T-helper 2 cell (primary cell): ENCODE data around the gene NUDT8.
"Not testable (repeated sequence)": the region's sequence is repeated elsewhere in the genome, so short reads cannot be mapped to it uniquely, and the experiment has no call there.

Source experiments
- DNase-seq, 5 experiments: peaks; one replicate each; pipeline versions ENCODE4 v3.0.0 to v3.0.0-alpha.2; 2012 to 2022

Gene NUDT8

DNA sequence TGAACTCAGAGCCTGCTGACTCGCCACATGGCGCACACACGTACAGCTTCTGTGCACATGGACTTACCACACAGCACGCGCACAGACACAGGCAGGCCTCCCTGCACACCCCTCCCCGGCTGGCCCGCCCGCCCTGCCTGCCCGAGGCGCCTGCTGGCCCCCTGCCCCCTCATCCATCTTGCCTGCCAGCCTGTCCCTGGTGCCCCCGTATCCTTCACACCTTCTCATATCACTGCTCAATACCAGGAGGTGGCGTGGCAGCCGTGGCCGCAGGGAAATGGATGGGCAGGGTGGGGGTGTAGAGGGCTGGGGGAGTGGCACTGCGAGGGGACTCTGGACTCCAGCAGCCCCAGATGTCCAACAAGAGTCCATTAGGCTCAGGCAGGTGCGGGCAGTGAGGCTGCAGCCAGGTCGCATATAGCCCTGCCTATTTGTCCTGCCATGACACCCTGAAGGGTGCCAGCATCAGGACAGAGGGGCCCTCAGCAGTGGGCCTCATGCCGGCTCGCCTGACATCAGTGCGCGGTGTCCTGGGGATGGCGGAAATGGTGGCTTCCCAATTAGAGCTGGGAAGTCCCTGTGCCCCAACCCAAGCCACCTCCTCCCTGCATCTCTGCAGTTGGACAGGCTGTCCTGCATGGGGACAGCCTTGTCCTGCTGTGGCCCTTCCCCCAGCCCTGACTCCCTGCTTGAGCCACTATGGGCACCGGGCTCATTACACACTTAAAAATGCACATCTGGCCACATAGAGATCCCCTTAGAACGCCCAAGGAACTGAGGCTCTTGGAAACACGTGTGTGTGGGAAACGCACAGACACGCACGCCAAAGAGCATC is 11.8 kb upstream of the NUDT8 start:
- DNase-seq: no peak

DNA sequence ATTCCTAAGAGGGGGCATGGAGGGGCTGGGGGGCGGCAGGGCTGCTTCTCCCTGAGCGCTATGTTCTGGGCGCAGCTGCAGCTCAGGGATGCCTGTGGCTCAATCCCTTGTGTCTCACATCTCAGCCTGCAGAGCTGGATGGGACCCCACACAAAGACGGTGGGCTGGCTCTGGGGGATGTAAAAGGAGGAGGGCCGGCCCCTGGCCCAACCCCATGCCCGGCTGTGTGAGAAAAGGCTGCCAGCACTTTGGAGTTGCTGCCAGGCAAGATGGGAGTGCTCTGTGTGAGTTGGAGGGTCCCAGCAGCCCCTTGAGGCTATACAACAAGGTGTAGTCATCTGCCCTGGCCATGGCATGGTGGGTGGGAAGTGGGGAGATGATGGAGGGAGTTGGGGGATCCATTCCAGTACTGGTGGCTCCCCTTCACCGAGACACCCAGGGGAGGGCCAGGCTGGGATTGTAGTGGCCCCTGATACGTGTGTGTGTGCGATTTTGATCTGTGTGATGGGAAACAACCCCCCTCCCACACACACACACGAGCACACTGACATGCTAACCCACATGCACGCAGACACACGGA is 11.1 kb upstream of the NUDT8 start:
- no peak for DNase-seq

DNA sequence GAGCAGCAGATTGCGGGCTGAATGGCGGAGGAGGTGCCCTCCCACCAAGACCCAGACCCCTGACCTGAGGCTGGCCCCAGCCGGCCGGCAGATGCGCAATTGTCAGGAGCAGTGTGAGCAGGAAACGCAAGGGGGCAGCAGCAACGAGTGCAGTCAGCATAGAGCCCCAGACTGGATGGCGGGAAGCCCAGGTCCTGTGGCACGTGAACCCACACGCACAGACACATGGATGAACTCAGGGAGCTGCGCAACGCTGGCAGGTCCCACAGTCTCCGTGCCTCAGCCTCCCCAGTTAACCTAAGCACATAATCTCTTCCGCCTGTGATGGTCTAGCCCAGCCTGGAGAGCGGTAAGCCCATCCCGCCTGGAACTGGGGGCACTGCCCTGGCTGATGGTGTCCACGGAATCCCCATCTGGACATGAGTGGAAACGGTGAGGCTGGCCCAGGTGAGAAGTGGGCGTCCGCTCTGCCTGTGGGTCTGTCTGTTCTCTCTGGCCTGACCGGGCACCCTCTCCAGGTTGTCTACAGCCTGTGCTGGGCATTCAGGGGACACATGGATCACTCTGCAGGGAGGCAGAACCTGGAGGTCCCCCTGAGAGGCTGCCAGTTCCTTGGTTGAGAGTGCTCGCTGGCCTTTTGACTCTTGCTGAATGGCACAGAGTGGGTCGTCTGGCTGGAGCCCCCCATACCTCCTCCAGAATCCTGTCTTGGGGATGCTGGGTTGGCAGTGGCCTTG is 10.5 kb upstream of the NUDT8 start:
- DNase-seq: peak in 4 of 5 experiments; percentile 18 to 73 (median 50)

DNA sequence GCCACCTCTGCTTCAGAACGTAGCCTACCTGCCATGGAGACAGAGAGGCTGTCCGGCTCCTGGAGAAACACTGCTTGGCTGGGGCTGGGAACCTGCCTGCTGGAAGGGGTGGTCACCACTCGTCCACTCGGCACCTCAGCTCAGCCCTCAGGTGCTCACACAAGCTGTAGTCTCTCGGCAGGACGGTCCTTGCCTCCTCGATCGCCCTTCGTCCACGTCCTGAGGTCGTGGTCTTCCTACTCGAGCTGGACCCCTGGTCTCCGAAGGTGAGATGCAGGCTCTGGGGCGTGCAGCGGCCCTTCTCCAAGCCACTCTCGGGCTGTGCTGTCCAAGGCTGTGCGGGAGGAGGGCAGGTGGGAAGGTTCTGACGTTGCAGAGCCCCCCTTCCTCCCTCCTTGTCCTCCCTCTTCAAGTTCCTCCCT is 9.7 kb upstream of the NUDT8 start, which contains the start of gene TBX10:
TSS of gene TBX10 (minus strand) at position 326 of the 422 bp plus-strand sequence. CDS start at position 35, 291 bp downstream.
- DNase-seq: no peak

DNA sequence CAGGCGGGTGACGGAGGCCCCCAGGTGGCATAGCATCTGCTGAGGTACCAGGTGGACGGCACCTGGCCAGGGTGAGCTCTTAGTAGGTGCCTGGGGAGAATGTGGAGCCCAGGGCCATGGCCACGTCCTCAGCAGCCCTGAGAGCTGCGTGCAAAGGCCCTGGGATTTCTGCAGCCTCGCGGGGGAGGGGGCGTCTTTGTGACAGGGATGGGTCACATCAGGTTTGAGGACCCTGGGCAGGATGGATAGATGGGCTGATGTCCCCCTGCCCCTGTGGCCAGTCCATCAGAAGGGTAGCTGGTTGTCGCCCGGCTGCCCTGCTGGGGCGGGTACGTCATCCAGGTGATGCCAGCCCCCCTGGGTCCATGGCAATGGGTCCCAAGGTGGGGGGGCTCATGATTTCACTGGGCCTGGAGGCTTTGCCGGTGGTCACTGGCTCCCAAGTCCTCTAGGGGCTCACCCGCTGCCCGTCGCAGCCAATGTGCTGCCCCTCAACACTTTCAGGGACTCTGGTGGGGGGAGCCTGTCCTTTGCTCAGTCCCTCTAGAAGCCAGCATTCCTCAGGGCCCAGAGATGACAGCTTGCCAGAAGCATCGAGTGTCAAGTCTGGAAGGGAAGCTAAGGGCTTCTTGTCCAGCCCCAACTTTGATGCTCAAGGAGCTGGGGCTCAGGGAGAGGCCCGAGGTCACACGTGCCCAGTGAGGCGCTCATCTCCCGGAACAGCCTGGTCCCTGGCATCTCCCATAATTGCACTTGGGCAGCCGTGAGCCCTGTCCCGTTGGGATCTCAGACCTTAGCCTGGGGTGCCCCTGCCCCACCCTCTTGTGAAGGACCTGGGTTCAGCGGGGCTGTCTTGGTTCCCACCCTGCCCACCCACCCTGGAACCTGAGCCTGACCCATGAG is 9.0 kb upstream of the NUDT8 start:
- DNase-seq: no peak

DNA sequence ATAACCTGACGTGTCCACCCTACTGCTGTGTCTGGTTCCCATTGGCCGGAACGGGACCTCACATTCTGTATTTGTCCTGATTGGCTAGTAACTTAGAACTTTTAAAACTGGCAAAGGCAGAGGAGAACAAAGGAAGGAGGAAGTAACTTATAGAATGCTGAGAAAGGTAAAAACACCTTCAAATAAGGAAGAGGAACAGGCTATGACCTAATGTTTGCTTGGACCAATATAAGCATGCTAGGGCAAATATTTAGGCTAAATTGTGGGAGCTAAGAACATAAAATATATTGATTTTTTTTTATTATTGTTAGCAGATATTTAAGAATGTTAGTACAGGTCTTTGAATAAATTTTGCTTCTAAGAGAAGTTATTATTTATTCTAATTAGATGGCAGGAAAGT is 7.7 kb upstream of the NUDT8 start:
- DNase-seq: not testable (repeated sequence)

DNA sequence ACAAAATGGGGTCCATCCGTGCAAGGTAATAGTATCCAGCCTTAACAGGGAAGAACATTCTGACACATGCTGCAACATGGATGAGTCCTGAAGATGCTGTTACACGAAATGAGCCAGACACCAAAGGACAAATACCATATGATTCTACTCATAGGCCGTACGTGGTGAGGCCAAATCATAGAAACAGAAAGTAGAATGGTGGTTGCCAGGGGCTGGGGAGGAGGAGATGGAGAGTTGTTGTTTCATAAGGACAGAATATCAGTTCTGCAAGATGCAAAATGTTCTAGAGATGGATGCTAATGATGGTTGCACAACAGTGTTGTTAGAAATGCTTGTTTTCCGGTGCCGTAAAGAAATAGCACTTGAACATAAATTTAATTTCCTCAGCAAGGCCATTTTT is 7.2 kb upstream of the NUDT8 start:
- no peak for DNase-seq

DNA sequence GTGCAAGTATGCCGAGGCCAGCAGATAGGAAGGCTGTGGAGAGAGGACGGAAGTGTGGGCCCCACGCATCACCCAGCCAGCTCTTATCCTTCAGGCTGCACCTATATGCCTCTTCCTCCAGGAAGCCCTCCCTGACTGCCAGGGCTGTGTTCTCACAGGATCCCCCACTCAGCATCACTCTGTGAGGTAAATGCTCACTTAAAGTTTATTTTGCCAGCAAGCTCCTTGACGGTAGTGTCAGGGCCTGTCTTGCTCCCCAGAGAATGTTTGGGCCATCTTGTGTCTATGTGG is 5.4 kb upstream of the NUDT8 start:
- DNase-seq: no peak

DNA sequence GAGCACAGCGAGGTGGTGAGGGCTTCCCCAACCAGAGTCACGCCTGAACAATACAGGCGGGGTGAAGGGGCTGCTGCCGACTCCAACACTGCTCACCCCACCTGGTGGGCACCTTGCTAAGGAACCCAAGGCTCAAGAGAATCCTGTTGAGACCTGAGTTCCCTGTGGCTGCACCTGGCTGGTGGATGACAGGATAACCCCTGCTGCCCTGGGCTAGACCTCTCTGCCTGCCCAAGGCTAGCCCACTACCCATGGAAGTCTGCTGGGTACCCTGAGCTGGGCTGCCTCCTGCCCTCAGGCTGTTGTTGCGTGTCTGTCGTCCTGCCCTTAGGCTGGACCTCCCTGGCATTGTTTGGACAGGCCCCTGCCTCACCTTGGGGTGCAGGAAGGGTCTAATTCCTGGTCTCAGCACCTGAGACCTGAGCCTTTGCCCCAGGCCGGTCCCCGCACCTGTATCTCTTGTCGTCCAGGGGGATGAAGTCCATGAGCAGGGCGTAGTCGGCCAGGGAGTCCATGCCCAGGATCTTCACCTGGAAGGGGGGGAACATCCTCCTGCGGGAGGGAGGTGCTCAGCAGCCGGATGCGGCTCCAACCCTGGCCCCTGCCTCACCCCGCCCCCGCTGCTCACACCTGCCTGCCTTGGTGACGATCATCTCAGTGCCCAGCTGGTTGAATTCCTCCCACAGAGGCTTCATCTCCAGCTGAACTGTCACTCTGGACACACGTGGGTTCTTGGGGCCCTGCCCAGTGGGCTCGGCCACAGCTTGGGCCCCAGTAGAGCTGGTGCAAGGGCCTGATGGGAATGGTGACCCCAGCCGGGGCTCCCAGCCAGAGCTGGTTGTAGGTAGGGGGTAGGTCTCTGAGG is 4.9 kb upstream of the NUDT8 start:
- no peak for DNase-seq

DNA sequence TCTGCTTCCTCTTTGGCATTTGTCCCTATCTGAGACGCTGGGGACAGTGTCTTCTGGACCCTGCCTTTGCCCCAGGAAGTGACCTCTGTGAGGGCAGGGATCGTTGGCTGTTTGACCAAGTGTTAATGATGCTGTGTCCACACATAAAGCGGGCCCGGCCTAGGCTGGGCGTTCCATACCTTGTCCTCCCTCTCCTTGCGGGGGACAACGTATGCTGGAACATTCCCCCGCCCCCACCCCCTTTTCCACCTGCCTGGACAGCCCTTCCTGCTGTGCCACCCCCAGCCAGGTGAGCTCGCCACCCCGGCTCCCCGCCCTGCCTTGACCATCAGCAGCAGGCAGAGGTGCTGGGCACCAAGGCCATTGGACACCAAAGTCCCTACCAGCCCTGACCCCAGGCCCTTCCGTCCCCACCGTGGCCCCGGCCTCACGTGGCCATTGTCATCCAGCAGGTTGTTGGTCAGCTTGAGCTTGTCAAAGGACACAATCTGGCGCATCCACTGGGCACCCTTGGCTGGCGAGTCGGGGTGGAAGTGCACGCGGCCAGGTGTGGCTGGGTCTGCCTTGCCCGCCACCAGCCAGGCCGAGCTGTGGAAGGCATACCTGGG is 4.1 kb upstream of the NUDT8 start:
- DNase-seq: no peak

DNA sequence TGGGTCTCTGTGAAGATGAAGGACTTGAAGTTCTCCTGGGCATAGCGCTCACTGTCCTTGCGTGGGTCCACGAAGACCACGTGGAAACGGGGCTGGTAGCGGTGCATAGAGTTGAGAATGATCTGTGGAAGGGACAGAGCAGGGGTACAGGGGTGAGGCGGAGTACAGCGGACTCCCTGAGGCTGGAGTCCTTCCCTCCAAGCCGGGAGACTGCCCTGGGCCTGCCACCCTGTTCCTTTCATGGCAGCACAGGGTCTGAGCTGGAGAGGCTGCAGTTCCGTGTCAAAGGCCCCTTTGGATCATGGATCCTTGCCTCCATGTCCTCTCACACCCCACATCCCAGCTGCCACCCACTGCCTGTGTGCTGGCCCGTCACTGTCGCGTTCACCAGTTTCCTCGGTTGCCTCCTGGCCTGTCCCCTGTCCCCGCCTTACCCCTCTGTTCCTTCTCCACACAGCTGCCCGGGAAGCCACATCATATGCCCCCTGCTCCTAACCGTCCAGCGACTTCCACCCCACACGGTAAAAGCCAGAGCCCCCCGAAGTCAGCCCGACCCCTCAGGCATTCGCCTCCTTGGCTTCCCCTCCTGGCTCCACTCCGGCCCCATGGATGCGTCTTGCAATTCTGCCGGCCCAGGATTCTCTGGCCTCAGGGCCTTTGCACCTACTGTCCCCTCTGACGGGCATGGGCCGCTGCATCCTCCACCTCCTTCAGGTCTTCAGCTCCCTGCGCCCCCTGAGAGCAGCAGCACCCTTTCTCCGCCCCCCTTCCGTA is 3.4 kb upstream of the NUDT8 start:
- no peak for DNase-seq

DNA sequence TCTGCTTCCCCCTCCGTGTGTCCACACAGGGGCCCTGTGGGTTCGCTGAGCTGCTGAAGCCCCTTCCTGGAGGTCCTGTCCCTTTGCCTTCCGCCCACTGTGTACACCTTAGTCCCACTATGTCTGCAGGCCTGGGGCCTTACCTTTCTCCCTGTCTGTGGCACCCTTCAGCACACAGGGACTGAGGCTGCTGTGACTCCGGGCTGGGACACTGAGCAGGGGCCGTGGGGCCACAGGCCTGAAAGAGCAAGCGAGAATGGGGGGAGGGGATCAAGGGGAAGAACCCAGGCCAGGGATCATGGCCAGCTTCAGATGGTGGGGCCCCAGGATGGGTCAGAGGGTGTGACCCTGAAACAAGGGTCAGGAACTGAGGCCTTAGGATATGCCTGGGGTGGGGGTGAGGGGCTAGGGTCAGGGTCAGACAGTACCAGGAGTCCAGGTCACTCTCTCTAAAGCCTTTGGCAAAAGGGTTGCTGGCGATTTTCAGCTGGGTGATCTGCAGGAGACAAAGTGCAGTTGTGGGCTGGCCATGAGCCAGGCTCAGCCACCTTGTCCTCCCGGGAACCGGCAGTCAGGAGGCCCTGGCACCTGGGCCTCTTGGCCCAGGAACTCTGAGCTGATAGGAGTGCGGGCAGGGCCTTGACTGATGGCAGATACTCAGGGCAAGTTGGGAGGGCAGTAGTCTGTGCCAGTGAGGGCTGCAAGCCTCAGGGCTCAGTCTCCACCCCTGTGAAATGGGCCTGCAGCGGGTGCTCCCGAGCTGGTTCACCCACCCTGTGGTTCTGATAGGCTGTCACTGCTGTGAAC is 2.6 kb upstream of the NUDT8 start:
- no peak for DNase-seq

DNA sequence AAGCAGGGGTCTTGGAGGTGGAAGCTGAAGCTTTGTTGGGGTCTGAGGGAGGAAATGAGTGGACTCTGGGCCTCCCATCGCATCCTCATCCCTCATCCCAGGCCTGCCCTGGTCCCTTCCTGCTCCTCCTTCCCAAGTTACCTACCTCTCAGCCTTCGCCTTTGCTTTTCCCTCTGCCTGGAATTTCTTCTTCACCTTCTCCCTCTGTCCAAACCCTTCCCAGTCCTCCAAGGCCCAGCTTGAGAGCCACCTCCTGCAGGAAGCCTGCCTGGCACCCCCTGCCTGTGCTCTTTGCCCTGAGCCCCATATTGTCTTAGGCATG is 2.1 kb upstream of the NUDT8 start:
- no peak for DNase-seq

DNA sequence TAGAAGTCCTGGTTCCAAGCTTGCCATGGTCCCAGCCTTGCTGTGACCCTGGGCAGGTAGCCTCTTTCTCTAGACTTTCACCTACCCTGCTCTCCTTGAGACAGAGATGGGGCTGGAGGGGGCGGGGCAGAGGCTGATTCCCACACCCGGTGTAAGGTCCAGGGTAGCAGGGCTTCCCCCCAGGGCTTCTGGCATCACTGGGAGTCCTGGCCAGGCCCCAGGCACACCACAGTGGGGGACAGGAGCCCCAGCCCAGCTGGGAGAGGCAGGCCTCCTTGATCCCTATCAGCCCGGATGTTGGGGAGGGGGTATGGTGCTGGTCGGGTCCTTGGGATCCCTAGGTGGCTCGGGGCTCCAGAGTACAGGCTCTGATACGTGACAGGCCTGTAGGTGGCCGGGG is 1.7 kb upstream of the NUDT8 start:
- no peak for DNase-seq

DNA sequence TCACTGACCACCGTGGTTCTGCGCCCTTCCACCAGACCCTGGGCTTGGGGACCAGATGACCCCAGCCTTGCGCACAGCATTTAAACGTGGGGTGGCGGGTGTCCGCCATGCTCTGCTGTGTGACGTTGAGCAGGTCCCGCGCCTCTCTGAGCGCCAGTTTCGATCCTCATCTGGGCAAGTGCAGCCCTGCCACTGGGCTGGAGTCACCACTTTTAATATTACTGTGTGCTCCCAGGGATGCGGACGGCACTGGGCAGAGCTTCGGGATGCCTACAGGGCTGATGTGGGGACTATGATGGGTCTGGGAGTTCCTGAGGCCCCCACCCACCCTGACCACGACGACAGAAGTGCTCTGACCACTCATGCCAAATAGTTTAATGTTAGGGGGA is 1.2 kb upstream of the NUDT8 start:
- DNase-seq: no peak

DNA sequence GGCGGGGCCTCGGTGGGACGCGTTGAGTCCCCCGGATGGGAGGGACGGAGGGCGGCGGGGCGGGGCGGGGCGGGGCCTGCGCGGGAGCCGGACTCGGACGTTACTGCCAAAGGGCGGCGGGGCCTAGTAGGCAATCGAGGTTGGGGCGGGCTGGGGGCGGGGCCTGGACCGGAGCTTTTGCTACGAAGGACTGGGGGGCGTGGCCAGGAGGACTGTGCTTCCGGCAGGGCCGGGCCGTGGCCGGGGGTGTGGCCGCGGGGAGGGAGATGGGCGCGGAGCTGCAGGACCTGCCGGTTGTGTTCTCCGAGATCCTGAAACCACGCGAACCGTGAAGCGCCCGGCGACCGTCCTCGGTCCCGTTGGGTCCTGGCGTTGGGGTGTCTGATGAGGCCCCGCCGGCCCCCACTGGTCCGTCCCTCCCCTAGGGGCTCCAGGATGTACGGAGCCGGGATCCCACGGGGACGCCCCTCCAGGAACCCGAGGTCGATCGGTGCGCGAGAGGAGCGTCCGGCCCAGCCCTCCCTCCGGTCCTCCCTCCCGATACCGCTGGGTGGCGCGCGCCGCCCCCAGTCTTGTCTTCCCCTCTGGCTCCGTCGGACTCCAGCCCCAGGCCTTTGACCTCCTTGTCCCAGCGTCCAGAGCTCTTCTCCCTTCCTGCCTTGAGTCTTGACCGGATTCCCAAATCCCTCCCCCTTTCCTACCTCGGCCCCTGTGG is 648 bp upstream of the NUDT8 start:
- DNase-seq: peak; percentile 88 to 97 (median 93)

DNA sequence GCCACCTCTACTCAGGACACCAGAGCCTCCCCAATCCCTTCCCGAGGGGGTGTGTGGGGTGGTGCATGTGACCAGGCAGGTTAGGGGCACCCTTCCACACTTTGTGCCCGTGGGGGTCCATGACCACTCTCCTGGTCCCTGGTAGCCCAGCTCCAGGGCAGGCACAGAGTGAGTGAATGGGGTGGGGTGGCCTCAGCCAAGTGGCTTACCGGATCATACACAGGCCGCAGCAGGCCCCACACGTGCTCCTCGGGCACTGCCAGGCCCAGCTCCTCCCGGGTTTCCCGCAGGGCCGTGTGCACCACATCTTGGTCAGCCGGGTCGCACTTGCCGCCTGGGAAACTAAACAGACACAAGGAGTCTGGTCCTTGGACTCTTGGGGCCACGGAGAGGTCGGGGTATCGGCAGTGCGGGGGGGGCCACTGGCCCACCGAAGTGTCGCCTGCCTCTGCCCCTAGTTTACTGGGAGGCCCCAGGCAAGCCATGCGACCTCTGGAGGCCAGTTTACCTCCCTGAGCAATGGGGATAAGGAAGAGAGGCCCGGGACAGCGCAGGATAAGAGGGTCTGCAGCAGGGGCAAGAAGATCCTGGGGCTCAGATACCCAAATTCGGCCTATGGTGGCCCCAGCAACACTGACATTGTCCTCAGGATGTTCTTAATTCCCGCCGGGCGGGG is 889 bp downstream of the NUDT8 start:
- DNase-seq: no peak

DNA sequence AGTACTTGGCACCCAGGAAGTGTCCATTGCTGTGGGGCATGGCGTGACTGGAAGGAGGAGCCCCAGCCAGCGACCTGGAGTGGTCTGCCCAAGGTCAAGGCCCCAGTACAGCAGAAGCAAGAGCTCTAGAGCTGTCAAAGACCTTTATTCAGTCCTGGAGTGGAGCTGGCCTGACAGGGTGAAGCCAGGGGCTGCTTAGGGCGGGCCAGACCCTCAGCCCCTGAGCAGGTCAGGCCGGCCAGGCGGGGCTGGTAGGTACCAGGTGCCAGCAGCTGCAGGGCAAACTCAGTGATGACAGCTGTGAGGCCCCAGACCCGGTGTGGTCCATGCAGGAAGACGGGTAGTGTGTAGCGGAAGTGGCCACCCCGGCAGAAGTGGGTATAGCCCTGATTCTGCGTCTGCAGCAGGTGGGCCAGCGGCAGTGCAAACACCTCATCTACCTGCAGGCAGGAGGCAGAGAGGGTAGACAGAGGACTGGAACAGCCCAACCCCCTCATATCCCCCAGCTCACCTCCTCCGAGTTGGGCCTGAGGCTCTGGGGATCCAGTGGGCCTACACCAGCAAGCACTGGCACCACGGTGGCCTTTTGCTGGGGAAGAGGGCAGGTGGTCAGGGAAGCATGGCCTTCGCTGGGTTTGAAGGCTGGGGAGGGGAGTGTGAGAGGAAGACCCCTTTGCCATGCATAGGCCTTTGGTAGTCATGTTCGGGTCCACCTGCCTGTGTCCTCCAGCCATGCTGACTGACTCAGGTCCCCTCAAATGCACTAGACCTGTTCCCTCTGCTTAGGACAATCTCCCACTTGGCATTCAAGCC is 1.7 kb downstream of the NUDT8 start:
- no peak for DNase-seq
